HCEC 1CT (cell line): Measurements from ENCODE around the gene SMARCA5.
"Not testable (repeated sequence)": the region's sequence is repeated elsewhere in the genome, so short reads cannot be mapped to it uniquely, and the experiment has no call there.

Source experiments
- DNase-seq: peaks from one replicate; pipeline ENCODE4 v3.0.0-alpha.2; 2017

SMARCA5 gene

GRCh38 chr4:143513314-143514168 lies at the start of gene SMARCA5:
Gene SMARCA5, plus strand, starts transcription at chr4:143513702. Its CDS starts 223 bp downstream, at chr4:143513925.
- DNase-seq = peak; percentile 93

DNA sequence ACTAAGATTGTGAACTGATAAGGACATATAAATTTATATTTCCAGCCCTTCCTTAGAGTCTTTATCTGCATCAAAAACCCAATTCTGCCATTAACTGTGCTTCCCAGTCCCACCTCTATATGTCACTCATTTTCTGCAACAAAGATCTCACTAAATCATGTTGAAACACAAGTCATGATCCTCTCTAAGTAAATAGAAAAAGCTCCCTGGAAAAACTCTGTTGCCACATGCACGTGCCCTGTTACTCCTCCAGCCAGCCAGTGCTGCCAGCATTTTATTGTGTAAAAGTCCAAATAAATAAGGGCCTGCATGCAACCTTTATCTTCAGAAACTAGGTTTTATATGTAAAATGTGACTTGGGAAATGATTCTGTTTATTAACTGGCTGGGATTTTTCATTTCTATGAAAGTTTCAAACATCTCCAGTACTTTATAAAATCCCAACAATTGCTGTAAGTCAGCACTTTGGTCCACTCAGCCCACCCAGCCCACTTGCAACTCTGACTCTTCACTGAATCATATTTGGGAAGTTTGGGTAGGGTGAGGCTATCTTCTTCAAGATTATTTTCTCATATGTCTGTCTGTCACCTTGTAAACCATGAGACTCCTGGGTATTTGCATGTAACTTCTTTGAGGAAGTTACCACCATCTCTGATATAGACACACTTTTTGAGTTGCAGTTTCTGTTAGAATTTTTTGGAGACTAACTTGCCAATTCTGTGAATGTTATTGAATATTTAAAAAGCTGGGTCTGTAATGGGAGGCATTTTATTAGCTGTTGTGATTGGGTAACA lies 40.0 kb upstream of the SMARCA5 start:
- DNase-seq = no peak

DNA sequence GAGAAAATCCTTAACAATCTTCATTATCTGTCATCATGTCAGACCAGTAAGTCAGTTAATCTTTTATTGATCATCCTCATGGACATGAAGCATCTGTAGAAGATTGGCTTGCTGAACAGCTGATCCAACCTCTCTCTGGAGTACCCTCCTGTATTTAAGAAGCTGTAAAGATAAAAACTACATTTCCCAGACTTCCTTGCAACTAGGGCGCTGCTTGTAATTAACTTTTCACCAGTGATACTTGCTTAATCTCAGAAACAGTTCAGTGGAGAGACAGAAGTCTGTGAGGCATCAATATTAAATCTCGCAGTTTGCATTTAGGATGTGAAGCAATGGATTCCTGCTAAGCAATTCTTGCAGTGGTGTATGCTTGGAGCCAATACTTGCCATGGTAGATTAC lies 36.0 kb upstream of the SMARCA5 start:
- DNase-seq = no peak

GRCh38 chr4:143481361-143481760 lies 32.1 kb upstream of the SMARCA5 start:
- no peak for DNase-seq

GRCh38 chr4:143482840-143483239 lies 30.7 kb upstream of the SMARCA5 start:
- peak; percentile 26 for DNase-seq

GRCh38 chr4:143486314-143486713 lies 27.2 kb upstream of the SMARCA5 start:
- DNase-seq = no peak

- DNase-seq = no peak
Measured at GRCh38 chr4:143488687-143489086, 24.8 kb upstream of the SMARCA5 start.

DNA sequence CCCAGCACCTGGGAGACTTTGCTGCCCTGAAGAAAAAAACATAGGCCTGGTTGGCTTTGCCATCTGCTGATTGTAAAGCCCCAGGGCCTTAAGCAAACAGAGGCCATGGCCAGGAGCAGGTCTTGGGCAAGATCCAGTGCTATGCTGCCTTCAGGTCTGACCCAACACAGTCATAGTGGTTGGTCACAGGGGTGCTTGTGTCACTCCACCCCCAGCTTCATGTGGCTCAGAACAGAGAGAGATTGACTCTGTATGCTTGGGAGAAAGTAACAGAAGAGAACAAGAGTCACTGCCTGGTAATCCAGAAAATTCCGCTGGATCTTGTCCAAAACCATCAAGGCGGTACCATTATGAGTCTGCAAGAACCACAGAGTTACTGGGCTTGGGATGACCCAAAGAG lies 24.4 kb upstream of the SMARCA5 start:
- DNase-seq = no peak

- DNase-seq = no peak
Measured at GRCh38 chr4:143498021-143498420, 15.5 kb upstream of the SMARCA5 start.

DNA sequence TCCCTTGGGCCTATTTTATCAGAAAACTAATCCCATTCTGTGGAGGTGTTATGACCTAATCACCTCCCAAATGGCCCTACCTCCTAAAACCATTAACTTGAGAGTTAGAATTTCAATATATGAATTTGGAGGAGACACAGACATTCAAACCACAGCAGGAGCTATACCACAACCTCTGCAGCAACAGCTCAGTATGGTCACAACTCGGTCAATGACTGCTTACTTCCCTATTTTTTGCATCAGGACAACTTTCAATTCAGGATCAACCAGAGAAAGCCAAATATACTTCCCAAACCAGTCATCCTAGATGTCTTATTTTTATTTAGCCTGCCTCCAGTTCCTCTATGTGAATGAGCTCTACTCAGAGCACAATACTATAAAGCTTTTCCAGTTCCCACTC lies 11.3 kb upstream of the SMARCA5 start:
- DNase-seq = no peak

GRCh38 chr4:143506031-143506430 lies 7.5 kb upstream of the SMARCA5 start:
- DNase-seq = no peak

DNA sequence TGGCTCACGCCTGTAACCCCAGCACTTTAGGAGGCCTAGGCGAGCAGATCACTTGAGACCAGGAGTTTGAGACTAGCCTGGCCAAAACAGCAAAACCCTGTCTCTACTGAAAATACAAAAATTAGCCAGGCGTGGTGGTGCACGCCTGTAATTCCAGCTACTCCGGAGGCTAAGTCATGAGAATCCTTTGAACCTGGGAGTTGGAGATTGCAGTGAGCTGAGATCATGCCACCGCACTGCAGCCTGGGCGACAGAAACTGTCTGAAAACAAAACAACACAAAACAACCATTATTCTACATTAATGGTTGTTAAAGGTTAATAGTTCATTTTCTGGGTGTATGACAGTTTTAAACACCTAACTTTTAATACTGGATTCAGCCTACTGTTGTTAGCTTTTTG lies 1.6 kb upstream of the SMARCA5 start:
- DNase-seq = no peak

GRCh38 chr4:143512978-143513313 lies 556 bp upstream of the SMARCA5 start:
- DNase-seq = no peak

DNA sequence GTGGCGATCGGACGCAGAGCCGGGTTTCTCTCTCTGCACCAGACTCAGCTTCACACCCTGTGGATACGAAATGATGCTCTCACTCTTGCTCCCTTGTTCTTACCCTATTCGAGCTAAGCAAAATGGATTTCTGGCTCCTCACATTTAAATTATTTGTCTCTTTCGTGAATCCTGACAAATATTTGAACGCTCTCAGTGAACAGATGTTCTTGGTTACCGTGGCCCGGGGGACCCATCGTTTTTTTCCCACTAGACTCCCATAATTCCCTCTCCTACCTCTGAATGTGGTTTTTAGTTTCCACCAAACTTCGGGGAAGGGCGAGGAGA lies 630 bp downstream of the SMARCA5 start:
- DNase-seq = no peak

- peak; percentile 29 for DNase-seq
Measured at GRCh38 chr4:143514497-143514896, 995 bp downstream of the SMARCA5 start.

DNA sequence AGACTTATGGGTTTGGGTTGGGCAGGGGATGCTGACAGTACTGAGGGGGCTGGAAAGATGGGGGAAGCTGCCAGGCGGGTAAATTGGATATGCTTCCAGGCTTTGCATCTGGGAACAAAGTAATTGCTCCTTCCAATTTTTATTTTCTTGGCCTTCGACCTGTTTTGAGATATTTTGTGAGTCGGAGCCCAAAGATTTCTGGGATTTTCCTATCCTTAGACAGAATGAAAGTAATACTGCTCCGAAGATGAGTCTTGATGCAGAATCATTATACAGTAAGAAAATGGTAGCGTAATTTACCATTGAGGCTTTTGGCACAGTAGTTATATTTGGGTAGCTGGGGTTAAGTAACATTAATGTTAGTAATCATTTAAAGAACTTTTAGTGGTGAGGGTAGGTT lies 1.4 kb downstream of the SMARCA5 start:
- DNase-seq = no peak

DNA sequence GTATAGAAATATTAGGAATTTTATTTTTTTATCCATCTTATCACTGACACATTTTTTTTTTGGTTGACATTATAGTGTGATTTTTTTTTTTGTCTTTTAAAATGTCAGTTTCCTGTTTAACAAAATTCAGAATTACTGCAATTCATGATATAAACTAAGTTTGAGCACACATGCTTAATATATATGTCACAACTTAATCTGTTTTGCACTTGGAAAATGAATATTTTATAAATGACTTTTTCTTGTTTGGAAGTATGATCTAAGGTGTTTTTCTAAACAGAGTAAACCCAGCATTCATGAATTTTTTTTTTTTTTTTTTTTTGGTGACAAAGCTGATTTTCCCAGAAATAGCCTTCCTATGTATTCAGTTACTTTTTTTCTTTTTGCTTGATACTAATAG lies 2.4 kb downstream of the SMARCA5 start:
- DNase-seq = no peak

- no peak for DNase-seq
Measured at GRCh38 chr4:143517764-143518163, 4.3 kb downstream of the SMARCA5 start.

DNA sequence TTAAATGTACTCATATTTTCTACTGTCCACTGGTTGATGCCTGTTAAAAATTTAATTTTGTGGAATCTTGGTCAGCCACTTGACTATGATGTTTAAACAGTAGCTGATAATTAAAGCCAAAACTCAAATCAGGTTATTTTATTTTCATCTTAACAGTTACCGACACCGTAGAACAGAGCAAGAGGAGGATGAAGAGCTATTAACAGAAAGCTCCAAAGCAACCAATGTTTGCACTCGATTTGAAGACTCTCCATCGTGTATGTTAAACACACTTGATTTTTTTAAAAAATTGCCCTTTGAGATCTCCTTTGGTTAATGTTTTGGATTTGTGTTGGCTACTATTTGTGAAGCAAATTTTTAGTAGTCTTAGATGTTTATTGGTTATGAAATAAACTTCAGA lies 10.7 kb downstream of the SMARCA5 start:
- DNase-seq = no peak

DNA sequence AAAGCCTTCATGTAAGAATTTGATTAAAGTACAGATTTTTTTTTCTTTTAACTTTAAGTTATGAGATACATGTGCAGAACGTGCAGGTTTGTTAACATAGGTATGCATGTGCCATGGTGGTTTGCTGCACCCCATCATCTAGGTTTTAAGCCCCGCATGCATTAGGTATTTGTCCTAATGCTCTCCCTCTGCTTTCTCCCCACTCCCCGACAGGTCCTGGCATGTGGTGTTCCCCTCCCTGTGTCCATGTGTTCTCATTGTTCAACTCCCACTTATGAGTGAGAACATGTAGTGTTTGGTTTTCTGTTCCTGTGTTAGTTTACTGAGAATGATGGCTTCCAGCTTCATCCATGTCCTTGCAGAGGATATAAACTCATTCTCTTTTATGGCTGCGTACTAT lies 14.5 kb downstream of the SMARCA5 start:
- not testable (repeated sequence) for DNase-seq

GRCh38 chr4:143531380-143531779 lies 17.9 kb downstream of the SMARCA5 start:
- no peak for DNase-seq

DNA sequence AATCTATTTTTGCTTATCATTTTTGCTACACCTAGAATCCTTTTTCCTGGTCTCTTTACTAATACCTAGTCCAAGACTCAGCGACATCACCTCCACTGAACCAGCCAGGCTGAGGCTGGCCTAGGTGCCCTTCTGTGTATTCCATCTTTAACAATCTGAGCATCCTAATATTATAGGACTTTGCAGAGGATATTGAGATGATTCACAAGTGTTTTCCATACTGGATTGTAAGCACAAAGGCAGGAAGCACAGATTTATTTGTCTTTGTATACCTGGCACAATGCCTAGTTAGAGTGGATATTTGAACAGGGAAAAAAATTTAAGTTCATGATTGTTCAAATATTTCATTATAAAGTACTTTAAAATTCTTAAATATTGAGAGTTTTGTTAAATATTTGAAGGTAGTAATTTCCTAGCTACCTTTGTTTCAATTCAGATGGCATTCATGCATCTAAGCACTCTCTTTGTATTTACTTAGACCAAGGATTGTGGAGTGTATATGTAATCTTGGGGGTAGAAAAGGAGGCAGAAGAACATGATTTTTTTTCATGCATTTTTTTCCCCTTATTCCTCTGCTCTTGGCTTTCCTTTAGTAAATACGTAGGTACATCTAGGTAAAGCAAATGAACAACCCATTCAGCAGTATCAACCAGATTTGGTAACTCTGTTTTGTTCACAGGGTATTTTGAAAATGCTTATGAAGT lies 18.4 kb downstream of the SMARCA5 start:
- DNase-seq = peak; percentile 3

- DNase-seq = no peak
Measured at GRCh38 chr4:143538979-143539669, 25.6 kb downstream of the SMARCA5 start.
